LNCAP (cell line): ENCODE measurements around the gene STX7.

ENCODE experiments used
- TF ChIP-seq, protein P1 (sequence below): fragments of 450-650 bp; IDR thresholded peaks from 2 replicates; pipeline ENCODE4 v1.5.1; 2017; ENCODE audit warnings: mild to moderate bottlenecking

STX7 gene

DNA sequence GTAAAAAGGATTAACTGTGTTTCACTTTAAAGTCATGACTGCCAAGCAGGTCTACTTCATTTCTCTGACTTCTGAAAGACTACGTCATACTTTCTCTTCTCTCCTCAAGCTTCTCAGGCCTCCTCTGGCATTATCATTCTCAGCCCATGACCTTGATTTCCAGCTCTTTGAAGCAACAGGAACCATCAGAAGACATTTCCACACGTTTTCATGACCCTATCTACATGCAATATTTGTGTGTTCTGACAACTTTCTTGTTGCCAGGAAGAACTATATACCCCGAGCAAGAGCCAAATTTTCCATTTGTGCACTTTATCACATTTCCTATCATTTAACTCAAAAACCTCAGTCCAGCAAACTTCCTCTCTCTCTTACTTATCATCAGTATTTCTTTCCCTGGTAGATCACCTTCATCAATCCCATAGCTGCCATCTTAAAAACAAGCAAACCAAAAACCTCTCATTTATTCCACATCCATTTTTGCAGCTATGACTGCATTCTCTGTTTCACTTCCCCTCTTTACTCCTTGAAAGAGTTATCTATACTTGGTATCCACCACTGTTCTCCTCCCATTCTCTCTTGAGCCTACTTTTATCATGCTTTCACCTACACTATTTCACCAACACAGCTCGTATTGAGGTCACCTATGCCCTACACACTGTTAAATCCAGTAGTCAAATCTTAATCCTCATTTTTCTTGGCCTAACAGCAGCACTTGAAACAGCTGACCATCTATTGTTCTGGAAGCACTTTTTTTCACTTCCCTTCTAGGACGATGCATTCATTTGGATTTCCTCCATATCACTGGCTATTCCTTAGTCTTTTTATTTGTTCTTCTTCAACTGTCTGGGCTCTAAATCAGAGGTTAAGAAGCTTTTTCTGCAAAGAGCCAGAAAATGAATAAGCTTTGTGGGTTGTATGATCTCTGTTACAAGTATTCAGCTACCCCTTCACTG, 47.1 kb downstream of the STX7 start:
- TF ChIP-seq, protein P1, sequence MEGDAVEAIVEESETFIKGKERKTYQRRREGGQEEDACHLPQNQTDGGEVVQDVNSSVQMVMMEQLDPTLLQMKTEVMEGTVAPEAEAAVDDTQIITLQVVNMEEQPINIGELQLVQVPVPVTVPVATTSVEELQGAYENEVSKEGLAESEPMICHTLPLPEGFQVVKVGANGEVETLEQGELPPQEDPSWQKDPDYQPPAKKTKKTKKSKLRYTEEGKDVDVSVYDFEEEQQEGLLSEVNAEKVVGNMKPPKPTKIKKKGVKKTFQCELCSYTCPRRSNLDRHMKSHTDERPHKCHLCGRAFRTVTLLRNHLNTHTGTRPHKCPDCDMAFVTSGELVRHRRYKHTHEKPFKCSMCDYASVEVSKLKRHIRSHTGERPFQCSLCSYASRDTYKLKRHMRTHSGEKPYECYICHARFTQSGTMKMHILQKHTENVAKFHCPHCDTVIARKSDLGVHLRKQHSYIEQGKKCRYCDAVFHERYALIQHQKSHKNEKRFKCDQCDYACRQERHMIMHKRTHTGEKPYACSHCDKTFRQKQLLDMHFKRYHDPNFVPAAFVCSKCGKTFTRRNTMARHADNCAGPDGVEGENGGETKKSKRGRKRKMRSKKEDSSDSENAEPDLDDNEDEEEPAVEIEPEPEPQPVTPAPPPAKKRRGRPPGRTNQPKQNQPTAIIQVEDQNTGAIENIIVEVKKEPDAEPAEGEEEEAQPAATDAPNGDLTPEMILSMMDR, result no peak

DNA sequence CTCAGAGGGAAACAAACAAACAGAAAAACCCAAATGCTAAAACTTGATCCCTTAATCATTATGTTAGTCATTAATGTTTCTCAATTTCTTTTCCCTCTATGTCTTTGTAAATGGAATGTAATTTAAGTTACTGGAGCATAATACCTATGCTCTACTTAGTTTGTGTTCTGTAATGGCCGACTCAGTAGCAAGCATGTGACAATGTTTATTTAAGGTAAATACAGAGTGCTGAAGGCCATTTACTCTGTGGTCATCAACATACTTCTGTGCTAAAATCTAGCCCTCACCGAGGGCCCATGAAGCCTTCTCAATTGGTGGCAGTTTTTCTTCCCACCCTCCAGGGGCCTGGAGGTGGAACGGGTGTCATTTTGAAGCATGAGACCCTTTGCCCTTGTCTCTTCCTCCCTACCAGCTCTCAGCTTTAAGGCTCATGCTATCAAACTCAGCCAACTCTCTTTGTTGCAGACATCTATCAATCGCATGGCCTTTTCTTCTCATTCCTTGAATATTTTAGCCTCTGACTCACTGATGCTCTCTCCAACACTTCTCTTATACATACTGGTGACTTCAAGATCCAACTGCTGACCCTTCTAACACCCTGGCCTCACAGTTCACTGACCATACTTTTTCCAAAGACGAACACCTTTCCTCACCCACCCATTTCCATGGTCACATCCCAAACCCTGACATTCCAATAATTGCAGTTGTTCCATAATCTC, 48.2 kb downstream of the STX7 start:
- TF ChIP-seq, protein P1, result no peak

DNA sequence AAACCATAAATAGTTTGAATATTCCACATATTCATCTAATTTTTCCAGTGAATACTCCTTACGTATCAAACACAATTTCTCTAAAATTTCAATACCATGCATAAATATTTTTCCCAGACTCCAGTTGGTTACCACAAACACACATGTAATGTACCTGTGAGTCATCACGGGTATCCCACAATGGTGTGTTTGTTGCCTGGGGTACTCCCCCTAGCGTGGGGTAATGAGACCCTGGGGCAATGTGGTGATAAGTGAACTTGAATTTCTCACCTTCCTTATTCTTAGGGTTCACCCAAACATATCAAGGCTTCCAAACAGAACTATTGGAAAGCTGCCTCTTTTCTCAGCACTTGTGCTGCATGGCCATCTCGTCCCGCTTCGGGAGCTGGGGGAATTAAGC, 51.0 kb downstream of the STX7 start:
- TF ChIP-seq, protein P1, result no peak

DNA sequence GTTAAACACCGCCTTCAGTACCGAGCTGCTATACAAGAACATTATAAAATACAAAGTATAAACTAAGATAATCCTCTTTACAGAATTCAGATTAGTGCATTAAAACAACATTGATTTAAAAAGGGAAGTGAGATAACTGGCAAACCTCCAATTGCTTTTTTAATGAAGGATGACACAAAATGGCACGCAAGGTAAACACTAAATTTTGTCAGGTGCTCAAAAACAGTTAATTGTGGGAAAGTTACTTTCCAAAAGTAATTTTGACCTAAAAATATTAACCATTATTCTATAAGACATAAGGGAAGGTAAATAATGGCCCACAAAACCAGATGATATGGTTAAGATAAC, 53.3 kb downstream of the STX7 start:
- TF ChIP-seq, protein P1, result no peak

DNA sequence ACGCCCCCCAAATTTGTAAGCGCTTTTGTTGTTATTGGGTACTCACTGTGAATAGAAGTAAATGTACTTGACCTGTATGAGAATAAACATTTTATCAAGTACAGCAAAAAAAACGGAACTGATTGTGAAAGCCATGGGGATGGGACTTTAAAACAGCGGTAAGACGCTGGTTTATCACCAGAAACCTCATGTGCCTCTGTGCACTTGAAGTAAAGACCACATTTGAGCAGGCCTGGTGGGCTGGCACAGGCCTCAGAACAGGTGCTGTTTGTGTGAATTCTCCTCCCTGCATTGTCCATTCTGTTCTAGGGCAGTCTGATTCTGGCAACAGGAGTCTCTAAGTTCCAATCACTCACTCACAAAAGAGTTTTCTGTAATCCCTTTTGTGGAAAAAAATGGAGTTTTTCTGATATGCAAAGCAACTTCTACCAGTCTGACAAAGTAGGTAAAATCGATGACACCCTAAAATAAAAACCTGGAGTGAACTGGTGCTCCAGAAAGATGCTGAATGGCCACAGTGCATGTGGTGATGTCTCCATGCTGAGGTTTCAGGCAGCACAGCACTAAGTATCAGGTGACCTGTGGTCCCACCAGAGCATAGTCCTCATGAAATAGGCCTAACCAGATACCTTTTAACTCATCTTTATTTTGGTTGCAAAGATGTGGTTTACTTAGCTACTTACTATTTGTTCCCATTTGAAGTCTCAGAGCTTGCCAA, 53.9 kb downstream of the STX7 start:
- TF ChIP-seq, protein P1, result no peak

DNA sequence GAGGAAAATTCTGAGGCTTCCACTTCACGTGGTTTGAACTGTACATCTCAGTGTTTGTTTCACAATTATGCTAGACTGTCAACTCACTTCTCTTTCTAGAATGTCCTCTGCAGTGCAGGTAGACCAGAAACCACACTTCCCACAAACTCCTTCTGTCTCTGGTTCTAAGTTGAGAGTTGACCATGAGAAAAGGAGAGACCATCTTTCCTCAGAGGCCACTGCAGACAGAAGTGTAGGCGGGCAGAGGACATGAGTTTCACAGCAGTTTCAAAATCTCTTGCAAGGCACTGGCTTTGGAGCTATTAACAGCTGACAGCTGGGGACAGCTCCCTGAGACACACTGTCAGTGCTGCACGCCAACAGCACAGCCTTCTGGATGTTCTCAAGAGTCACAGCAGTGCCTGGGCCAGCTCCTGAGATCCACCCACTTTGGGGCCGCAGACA, 56.2 kb downstream of the STX7 start:
- TF ChIP-seq, protein P1, result no peak

DNA sequence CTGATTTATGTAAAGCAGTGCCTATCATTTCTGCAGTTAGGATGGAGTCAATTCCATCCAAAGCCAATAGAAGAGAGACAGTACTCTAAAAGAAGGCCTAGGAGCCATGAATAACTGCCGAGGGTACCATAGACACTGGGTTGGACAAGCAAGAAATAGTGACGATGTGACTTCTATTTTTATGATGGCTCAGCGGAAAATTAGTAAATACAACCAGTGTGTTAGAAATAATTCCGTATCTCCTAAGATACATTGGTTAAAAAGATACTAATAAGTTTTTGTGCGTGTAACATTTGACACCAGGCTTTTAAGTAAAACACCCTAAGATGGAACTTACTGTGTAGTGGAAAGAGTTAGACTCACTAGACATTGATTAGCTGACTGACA, 66.1 kb downstream of the STX7 start:
- TF ChIP-seq, protein P1, result no peak
